Cerebellar cortex (tissue), 1 donor: Measurements from ENCODE around the gene TMEM95.

Experiments
- DNase-seq: peaks from one replicate; pipeline ENCODE4 v3.0.0-alpha.2; 2015; ENCODE audit warnings: low spot score

TMEM95 gene, protein sequence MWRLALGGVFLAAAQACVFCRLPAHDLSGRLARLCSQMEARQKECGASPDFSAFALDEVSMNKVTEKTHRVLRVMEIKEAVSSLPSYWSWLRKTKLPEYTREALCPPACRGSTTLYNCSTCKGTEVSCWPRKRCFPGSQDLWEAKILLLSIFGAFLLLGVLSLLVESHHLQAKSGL

DNA sequence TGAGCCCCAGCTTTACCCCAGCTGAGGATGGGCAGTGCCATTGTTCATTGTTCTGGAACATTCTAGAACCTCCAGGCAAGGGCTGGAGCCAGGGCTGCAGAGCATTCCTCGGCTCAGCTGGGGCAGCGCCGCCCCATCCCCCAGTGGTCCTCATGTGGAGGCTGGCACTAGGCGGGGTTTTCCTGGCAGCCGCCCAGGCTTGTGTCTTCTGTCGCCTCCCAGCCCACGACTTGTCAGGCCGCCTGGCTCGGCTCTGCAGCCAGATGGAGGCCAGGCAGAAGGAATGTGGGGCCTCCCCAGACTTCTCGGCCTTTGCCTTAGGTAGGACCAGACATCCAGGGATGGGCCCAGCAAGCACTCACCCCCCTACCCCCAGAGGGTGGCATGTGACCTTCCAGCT lies at the start of gene TMEM95:
TMEM95 (plus strand) TSS at position 104 of the 400 bp plus-strand sequence; CDS start at position 153, 49 bp downstream.
- peak; percentile 33 for DNase-seq

DNA sequence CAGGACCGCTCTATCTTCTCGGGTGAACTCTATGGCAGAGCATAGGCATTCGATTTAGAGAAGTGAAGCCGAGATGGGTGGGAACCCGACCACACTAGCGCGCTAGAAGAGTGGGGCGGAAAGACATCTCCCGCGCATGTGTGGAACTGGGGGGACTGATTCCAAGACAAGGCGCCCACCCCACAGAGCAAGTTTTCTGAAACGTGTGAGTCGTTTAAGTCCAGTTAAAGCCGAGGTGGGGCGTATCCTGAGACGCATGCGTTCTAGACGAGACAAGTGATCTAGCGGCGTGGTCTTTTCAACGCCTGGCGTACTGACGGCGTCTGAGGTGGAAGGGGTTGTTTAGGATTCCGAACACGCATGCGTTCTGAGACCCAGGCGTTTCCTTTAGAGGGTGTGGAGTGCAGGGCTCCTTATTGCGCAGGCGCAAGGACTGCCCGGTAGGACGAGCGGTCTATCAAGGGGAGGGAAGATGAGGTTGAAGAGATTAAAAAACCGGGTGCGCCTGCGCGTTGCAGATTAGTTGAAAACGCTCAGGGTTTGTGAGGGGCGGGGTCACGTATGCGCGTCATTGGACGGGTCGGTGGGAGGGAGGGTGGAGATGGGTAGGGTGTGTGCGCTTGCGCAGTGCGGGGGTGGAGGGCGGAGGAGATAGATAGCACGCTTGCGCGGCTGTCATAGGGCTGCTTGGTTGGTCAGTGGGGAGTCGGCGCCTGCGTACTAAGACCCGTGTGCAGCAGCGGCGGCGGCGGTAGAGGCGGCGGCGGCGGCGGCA lies 47.9 kb upstream of the TMEM95 start, which contains the start of gene EIF5A:
EIF5A (plus strand) TSS at position 718 of the 775 bp plus-strand sequence. CDS start 2,008 bp downstream, outside the sequence.
- peak; percentile 100 for DNase-seq

DNA sequence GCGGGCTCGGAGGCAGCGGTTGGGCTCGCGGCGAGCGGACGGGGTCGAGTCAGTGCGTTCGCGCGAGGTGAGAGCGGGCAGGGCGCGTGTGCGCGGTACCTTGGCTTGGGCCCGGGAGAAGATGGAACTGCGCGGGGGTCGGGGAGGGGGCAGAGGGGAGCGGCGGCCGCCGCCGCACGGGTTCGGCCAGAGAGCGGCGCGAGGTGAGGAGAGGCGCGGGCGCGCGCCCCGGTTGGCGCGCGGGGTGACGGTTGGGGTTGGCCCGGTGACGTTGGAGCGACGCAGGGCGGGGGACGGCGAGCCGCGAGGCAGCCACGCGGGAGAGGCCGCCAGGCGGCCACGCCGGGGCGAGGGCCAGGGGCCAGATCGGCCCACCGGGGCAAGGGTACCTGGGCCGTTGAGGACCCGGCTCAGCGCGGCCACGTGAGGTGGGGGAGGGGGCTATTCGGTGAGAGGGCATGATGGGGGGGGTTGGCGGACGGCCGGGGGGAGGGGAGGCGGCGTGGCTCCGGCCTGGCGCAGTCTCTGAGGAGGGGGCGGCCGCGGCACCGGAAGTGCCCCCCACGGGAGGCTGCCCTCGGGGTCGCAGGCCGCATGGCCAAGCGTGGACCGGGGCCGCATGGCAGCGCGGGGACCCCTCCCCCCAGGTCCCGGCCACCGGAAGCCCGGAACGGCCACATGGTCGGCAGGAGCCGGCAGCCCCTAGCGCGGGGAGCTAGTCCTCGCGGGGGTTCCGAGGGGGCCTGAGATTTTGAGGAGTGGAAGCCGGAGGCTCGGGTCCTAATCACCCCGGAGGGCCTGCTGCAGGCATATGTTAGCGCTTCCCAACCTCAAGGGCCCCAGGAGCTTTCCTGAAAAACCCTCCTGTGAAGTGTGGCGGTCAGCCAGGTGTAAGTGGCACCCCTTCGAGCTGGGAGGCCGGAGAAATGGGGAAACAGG lies 47.0 kb upstream of the TMEM95 start:
- DNase-seq = no peak

DNA sequence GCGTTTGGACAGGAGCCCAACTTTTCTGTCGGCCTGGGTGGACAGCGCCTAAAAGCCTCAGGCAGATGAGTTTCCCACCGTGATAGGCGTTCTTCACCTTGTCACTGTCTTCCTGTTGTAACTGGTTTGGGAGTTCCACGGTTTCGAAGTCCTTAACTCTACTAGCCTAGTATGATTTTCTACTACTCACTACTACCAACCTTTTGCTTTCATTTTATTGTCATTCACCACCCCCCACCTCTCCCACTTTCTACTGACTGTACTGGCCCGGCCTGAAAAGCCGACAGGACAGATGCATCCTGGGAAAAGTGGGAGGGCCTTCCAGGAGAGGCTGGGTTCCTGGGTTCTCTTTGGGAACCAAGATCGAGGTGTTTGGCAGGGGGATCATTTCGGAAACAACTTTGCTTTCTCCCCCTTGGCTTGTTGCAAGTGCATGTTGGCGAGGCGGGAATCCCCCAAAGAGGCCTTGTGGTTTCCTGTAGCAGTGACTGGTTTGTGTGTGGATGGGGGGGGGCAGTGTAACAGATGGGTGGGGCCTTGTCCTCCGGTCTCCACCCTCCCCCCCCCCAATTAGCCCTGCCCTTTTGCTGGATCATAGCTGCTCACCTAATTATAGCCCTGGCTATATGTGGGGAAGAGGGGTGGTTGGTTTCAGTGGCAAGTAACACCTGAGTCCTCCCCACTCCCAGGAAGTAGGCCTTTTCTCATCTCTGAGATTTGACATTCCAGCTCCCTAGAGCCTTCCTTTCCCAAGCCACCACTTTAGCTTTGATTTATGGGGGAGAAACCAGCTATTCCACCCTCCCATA lies 46.1 kb upstream of the TMEM95 start:
- DNase-seq = peak; percentile 80

DNA sequence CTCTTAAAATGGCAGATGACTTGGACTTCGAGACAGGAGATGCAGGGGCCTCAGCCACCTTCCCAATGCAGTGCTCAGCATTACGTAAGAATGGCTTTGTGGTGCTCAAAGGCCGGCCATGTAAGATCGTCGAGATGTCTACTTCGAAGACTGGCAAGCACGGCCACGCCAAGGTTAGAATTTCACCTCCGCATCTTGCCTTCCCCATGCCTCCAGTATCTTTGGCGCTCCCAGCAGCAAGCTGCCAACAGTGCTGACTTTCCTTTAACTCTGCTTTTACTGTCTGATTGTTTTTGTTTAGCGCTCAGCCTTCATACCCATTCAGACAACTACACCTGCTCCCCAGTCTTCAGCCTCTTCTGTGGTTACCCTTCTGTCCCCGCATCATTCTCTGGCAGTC lies 45.3 kb upstream of the TMEM95 start:
- DNase-seq = no peak

DNA sequence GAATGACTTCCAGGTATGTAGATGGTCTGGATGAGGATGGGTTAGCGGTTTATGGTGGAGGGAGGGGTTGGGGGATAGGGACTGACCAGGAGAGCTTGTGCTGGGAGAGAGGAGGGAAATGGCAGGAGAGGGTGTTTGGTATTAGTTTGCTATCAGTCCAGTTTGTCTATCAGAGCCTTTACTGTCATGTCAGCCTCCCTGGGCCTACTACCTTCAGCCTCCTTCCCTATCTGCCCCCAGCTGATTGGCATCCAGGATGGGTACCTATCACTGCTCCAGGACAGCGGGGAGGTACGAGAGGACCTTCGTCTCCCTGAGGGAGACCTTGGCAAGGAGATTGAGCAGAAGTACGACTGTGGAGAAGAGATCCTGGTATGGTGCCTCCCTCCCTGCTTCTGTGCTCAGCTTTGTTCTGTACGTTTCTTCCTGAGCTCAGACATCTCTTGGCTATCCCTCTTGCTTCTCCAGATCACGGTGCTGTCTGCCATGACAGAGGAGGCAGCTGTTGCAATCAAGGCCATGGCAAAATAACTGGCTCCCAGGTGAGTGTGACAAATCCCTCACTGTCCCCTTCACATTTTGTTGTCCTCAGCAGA lies 43.7 kb upstream of the TMEM95 start:
- no peak for DNase-seq

DNA sequence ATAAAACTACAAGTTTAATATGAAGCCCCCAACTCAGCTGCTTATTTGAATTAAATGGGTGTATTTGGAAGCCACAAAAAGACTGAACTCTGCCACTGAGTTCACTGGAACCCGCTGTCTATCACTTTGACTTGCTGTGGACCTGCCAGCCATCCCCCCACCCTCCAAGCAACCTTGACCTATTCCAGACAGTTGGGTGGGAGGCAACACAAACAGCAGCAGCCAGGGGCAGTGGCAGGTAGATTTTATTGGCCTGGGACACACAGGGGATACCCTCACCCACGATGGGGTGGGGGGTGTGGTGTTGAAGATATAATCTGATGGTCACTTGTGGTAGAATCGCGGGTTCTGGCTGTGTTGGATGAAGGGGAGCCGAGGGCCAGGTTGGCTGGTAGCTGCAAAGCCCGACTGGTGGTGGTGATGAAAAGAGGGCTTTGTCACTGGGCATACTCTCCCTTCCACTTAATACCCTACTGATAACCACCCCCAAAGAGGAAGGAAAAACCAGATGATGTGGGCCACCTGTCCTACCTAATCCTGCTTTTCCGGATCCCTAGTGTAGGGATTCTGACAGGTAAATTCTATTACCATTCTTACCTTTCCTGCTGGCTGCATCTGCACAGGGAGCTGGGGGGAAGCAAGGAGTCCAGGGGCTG lies 42.4 kb upstream of the TMEM95 start:
- DNase-seq = no peak

DNA sequence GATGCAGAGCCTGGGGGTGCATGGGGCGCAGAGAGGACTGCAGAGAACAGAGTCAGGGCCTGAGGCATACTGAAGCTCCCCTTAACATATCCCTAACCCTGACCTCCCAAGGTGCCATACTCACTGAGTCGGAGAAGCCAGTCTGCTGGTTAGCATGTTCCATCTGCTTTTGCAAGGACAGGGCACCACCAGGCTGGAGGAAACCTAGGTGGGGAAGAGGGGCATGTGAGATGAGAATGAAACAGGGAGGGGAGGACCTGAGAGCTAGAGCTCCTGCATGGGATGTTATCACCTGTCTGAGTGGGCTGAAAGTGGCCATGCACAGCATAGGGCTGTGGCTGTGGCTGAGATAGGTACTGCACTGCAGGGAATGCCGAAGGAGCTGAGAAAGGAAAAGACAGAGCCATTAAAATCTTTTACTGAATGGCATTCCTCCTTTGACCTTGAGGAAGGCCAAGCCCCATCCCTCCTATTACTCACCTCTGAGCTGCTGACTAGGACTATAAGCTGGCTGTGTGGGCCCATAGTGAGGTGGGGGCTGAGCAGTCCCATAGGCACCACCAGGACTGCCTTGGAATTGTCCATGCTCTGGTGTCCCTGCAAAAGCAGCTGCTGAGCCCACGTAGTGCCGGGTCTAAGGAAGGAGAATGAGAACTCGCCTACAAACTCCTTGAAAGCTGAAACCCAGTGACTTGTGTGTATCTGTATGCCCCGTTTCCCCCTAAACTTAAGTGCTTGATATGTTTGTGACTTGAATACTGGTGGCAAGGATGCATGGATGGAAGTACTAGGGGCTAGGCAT lies 41.7 kb upstream of the TMEM95 start:
- peak; percentile 44 for DNase-seq

DNA sequence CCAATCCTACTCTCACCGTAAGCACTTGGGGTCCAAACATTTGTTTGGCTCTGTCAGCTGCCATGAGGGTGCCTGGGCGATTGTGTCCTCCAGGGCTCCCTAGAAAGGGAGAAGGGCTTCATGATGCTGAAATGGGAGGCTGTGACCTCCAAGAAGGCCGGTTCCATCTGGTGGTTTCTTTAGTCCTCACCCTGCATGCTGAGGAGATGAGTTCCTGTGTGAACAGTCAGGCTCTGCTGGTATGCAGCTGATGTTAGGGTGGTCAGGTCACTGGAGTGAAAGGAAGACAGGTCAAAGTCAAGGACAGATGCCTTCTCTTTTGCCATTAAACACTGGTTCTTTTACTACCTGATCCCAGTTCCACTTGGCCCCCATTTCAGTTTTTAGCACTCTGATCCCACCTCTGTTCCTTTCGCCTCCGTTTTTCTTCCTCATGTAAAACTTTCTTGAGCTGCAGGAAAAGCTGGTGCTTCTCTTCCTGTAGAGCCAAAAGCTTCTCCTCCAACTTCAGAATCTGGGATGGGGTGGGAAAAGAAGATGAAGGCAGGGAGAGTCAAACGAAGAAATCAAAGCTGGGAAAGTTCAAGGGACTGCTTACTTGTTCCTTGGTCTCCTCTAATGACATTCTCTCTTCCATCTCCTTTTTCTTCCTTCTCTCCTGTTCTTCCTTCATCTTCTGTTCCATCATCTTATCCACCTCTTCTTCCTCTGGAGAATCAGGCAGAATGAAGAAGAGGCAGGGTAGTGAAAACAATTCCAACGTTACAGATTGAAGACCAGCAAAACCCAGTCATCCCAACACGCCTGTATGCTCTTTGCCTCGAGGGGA lies 40.9 kb upstream of the TMEM95 start:
- DNase-seq = peak; percentile 34

DNA sequence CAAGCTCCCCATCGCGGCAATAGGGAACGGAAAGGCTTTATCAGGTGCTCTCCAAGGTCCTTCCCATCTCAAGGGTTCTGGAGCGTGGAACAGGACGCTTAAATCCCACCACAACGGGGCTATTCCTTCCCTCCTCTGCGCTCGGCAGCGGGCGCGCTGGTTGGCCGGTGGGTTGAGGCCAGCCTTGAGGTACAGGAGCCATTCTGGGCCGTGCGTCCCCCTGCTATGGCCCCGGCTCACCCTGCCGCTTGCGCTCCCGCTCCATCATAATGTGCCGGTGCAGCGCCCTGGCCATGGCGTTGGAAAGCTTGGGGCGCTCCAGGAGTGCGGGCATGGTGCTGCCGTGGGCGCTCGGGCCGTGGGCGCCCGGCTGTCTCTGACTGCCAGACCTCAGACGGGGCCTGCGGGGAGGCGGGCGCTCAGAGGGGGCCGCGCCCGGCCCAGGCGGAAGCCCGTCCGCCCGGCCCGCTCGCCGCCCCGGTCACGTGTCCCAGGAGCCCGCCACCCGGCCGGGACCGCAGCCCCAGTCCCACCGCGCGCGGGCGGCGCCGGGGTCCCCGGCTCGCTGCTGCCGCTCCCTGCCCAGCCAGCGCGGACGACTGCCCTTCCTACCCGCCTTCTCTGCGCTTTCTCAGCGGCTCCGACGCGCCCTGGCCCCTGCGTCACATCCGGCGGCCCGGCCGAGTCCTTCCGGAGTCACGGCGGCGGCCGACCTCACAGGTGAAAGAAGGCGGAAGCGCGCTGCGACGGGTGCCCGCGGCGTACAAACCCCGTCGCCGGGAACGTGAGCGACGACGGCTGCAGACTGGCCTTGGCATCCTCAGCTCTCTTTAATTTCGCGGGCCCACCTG lies 40.0 kb upstream of the TMEM95 start, which contains the start of gene GPS2:
GPS2 (minus strand) TSS at position 642 of the 851 bp plus-strand sequence; CDS start at position 334, 308 bp downstream.
- peak; percentile 86 for DNase-seq

DNA sequence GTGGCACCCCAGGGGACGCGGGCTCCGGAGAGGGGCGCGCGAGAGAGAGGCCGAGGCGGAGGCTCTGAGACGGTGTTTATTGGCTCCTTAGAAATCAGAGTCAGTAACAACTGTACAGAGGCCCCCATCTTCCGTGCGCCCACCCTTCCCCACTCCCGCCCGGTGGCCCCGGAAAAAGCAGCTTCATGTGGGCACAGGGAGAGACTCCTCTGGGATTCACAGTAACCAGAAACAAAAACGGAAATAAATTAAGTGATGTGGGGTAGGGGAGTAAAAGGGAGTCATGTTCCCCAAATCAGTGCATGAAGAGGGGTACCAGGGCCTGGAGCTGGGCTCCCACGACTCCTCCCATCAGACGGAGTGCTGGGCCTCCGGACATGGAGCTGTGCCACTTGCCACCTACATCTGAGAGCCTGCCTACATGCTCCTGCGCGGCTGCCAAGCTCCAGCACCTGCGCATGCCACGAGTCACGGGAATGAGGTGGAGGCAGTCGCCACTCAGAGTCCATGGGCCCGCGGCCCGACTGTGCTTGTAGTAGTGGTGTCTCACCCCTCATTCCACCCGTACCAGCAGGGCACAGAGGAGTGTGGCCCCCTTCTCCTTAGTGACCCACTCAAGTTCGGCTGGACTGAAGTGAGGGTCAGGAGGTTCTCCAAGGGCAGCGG lies 39.3 kb upstream of the TMEM95 start:
- no peak for DNase-seq

DNA sequence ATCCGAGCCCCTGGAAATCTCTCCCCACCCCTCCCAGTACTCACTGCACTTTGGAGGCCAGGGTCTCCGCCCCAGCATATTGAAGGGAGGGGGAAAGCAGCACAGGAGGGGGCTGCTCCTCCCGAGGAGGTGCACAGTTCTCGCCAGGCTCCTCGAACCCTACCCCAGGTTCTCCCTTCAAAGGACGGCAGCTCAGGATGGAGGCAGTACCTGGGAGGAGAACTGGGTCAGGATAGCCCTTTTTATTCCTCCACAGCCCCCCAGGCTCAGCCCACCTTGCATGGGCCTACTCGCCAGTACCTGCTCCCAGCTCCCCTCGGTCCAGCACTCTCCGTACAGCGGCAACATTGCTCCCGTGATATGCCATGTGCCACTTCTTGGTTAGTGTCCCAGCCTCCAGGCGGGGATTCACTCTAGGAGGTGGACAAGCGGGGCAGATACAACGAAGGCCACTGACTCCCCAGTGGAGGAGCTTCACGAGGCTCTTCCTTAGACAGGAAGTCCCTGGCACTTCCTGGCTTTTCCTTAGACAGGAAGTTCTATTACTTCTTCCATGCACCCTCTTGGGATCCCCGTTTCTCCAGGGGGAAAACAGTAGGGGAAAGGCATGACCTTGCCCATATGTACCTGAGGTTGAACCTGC lies 37.7 kb upstream of the TMEM95 start:
- no peak for DNase-seq

DNA sequence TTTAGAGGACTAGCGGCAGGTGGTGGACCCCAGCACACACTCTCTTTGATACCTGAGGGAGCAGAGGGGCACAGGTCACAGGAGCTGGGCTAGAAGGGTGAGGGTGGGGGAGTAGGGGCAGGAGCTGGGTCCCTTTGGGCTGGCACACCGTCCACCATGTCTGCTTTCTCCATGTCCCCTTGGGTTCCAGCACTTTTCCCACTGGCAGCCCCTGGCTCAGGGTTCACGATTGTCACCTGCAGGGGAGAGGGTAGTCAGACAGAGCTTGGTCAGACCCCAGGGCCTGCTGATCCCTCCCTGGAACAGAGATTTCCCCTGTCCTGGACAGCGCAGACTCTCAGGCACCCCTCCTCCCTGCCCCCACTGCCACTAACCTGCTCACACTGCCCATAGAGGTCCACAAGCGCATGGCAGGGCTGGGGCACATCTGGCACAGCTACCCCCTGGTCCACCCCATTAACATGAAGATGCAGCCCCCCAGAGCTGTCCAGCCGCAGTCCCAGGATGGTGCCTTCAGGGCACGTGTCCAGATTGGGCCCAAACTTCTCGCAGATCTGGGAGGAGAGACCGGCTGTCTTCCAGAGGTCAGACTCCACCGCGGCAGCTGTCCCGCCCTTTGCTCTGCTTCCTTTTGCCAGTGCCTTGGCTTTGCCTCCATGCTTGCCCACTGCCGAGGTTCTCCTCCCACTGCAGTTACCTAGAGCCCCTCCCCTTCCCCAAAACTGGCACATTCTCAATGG lies 36.7 kb upstream of the TMEM95 start:
- DNase-seq = no peak

DNA sequence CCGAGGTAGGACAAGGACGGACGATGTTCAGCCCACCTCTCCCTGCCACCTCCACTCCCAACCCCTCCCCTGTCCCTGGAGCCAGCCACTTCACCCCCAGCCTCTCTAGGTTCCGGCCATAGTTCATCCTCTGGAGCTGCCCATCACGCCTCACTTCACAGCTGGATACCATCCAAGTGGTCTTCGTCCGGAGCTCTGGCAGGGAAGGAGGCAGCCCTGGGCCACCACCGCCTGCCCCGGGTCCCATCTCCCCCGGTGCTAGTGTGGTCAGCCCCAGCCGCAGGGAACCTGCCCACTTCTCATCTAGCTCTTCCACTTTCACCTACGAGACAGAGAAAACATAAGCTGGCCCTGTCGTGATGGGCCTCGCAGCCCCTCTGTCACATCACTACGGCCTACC lies 33.5 kb upstream of the TMEM95 start:
- no peak for DNase-seq

DNA sequence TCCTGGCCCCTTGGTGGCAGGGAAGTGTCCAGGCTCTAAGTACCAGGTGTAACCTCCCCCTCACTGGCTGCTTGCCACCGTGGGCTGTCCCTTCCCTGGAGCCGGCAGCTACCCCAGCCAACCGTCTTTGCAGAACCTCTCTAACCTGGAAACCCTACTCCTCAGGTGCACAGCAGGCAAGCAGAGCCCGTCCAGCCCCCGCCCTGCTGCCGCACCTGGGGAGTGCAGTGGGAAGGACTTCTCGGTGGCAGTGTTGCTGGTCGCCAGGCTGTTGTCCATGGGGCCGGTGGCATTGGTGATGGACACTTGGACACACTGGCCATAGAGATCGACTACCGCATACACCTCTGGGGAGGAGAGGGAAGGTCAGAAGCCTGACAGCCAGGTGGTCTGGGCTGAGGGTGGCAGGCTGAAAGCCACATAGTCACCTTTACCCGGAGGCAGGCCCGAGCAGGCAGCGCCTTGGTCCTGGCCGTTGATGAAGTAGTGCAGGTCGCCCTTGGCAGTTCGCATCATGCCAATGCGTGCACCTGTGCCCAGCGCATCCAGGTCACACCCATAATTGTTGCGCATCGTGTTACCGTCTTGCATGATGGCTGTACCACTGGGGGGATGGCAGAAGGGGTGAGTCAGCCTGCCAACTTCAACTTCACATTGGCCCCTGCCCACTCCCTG lies 32.3 kb upstream of the TMEM95 start:
- DNase-seq = no peak
